Hepatocyte (in vitro differentiated cells): Measurements from ENCODE around the gene LENEP.

ENCODE experiments used
- EZH2 ChIP-seq: fragments of 200-600 bp; sonication (generic); IDR thresholded peaks from 2 replicates; pipeline ENCODE4 v1.6.1; 2016; ENCODE audit warnings: antibody characterized with exemption, mild to moderate bottlenecking, borderline replicate concordance
- TF ChIP-seq, protein P1 (sequence below): fragments of 200-600 bp; sonication (generic); IDR thresholded peaks from 2 replicates; pipeline ENCODE4 v1.5.1; 2016; ENCODE audit warnings: antibody characterized with exemption, mild to moderate bottlenecking; ENCODE audit not compliant: poor library complexity

DNA sequence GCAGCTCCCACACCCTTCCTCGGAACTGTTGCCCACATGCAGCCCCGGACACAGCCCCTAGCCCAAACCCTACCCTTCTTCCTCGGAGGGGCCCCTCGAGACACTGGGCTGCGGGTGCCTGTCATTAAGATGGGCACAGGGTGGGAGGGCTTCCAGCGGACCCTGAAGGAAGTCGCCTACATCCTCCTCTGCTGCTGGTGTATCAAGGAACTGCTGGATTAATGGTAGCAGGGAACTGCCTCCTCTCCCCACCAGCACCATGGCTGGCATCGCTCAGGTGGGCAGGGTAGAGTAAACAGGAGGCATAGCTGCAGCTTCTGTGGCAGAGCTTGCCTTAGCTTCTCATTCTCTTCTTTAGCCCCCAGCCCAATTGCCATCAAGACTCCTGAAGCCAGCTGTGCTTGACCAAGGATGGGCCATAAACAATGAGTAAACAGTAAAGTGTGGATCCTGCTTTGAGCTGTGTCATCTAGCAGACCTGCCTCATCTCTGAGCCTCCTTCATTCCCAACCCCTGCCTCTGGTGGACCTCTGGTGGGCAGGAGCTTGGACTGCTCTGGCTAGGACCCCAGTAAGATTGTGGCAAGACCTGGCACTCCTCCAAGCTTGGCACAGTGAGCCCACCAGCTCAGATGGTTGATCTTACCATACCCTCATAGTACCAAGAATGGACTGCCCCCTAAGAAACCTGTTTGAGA lies at the start of gene LENEP:
- TF ChIP-seq, protein P1, sequence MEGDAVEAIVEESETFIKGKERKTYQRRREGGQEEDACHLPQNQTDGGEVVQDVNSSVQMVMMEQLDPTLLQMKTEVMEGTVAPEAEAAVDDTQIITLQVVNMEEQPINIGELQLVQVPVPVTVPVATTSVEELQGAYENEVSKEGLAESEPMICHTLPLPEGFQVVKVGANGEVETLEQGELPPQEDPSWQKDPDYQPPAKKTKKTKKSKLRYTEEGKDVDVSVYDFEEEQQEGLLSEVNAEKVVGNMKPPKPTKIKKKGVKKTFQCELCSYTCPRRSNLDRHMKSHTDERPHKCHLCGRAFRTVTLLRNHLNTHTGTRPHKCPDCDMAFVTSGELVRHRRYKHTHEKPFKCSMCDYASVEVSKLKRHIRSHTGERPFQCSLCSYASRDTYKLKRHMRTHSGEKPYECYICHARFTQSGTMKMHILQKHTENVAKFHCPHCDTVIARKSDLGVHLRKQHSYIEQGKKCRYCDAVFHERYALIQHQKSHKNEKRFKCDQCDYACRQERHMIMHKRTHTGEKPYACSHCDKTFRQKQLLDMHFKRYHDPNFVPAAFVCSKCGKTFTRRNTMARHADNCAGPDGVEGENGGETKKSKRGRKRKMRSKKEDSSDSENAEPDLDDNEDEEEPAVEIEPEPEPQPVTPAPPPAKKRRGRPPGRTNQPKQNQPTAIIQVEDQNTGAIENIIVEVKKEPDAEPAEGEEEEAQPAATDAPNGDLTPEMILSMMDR, result no peak
- no peak for TF ChIP-seq EZH2
